Measurements from ENCODE around the gene CFAP210. TPM values are rescaled to one million over a fixed set of nuclear protein-coding genes. Genes with fewer than 3 reads are reported as not detected.

Gene CFAP210
- total RNA-seq, 2 experiments from 2014 or later, result not detected

- DNase-seq (no peak), ATAC-seq (no peak)
- Mint-ChIP-seq H3K4me3 (no peak overlapping the region), H3K27ac (no peak overlapping the region), H3K4me1 (ENCODE audit: low read depth) (peaks cover 2% of the 10 kb centered on the region), H3K9me3 (no peaks in the 10 kb centered on the region), H3K27me3 (no peaks in the 10 kb centered on the region), H3K36me3 (ENCODE audit: low read depth) (no peaks in the 10 kb centered on the region)
- TF ChIP-seq CTCF (IDR thresholded peaks at IDR 0.05), result no peak
- ChIA-PET CTCF (no interaction called here), POLR2A (no interaction called here)
- intact Hi-C loops (cut with micrococcal nuclease), result no loop called here
Measured at GRCh38 chr2:169716938-169717690, 22.9 kb upstream of the CFAP210 start.

GRCh38 chr2:169716238-169716886 lies 22.2 kb upstream of the CFAP210 start:
- TF ChIP-seq CTCF (IDR thresholded peaks at IDR 0.05), result no peak
- Mint-ChIP-seq H3K4me3 (no peak overlapping the region), H3K27ac (no peak overlapping the region), H3K27me3 (no peaks in the 10 kb centered on the region), H3K4me1 (ENCODE audit: low read depth) (peaks cover 2% of the 10 kb centered on the region), H3K36me3 (ENCODE audit: low read depth) (no peaks in the 10 kb centered on the region), H3K9me3 (no peaks in the 10 kb centered on the region)
- no peak for ATAC-seq
- CTCF ChIA-PET, result no interaction called here
- POLR2A ChIA-PET, result no interaction called here
- intact Hi-C loops (cut with micrococcal nuclease), result no loop called here
- no peak for DNase-seq

GRCh38 chr2:169715379-169716237 lies 21.4 kb upstream of the CFAP210 start:
- no peak for DNase-seq
- Mint-ChIP-seq H3K4me1 (ENCODE audit: low read depth) (peaks cover 2% of the 10 kb centered on the region), H3K4me3 (no peak overlapping the region), H3K9me3 (no peaks in the 10 kb centered on the region), H3K27me3 (no peaks in the 10 kb centered on the region), H3K36me3 (ENCODE audit: low read depth) (no peaks in the 10 kb centered on the region), H3K27ac (no peak overlapping the region)
- no peak for TF ChIP-seq CTCF (IDR thresholded peaks at IDR 0.05)
- POLR2A ChIA-PET, result interaction anchor here (1.1 kb wide), 1 partner anchor 72 kb away, joined by 3 read pairs; no protein-coding TSS in a partner anchor
- no peak for ATAC-seq
- CTCF ChIA-PET, result interaction anchor here (0.8 kb wide), 1 partner anchor 189 kb away, joined by 3 read pairs; no protein-coding TSS in a partner anchor
- intact Hi-C loops (cut with micrococcal nuclease), result no loop called here

- H3K4me3 Mint-ChIP-seq, result no peak overlapping the region
- DNase-seq (no peak), ATAC-seq (no peak)
- intact Hi-C loops (cut with micrococcal nuclease), result no loop called here
- H3K27me3 Mint-ChIP-seq, result no peaks in the 10 kb centered on the region
- CTCF ChIA-PET, result interaction anchor here (0.8 kb wide), 1 partner anchor 188 kb away, joined by 3 read pairs; no protein-coding TSS in a partner anchor
- POLR2A ChIA-PET, result interaction anchor here (1.1 kb wide), 1 partner anchor 71 kb away, joined by 3 read pairs; no protein-coding TSS in a partner anchor
- no peaks in the 10 kb centered on the region for H3K9me3 Mint-ChIP-seq
- no peak overlapping the region for H3K27ac Mint-ChIP-seq
- no peaks in the 10 kb centered on the region for H3K36me3 Mint-ChIP-seq (ENCODE audit: low read depth)
- peaks cover 2% of the 10 kb centered on the region for H3K4me1 Mint-ChIP-seq (ENCODE audit: low read depth)
- no peak for TF ChIP-seq CTCF (IDR thresholded peaks at IDR 0.05)
Measured at GRCh38 chr2:169714699-169715098, 20.5 kb upstream of the CFAP210 start.
